ENCODE measurements around the gene MTHFD1L. TPM values are rescaled to one million over a fixed set of nuclear protein-coding genes. Genes with fewer than 3 reads are reported as not detected.

MTHFD1L gene
- total and polyA plus RNA-seq, 9 of the 15 experiments (the other 6 are each of a cell fraction or from before 2014, with no cell fraction given), result 20.9 to 128 (median 61.0) TPM

- ATAC-seq, result no peak
- Histone ChIP-seq H3K36me3 (ENCODE audit: control insufficient read depth, insufficient read depth, low read length) (peaks cover 57% of the 10 kb centered on the region; the same call in 2 of the 3 replicates), H3K4me2 (ENCODE audit: insufficient read depth, low read length) (no peak overlapping the region), H4K20me1 (replicated peaks; ENCODE audit: control insufficient read depth, insufficient read depth, low read length) (no peaks in the 10 kb centered on the region), H2AFZ (ENCODE audit: low read depth, low read length) (no peak overlapping the region), H3K27me3 (ENCODE audit: control insufficient read depth in 2 of 2, insufficient read depth in 2 of 2, low read length in 2 of 2) (no peaks in the 10 kb centered on the region), H3K27ac (ENCODE audit: extremely low read depth, low read depth, low read length) (no peak overlapping the region), H3K9ac (ENCODE audit: insufficient read depth in 1 of 2, low read depth in 2 of 2, low read length in 2 of 2) (no peak overlapping the region), H3K9me1 (ENCODE audit: control insufficient read depth, insufficient read depth, low read length) (no peaks in the 10 kb centered on the region), H3K4me3 (no peak overlapping the region), H3K4me1 (replicated peaks in 1 of 2; ENCODE audit: control insufficient read depth in 2 of 2, insufficient read depth in 2 of 2, low read length in 2 of 2) (0 out of 5 replicates have a peak, but pooled peaks cover 0 to 3% of the 10 kb centered on the region in 2 experiments), H3K79me2 (ENCODE audit: control insufficient read depth, insufficient read depth, low read length) (no peaks in the 10 kb centered on the region), H3K9me3 (replicated peaks; ENCODE audit: control insufficient read depth, insufficient read depth, low read depth, low read length) (no peaks in the 10 kb centered on the region)
- intact Hi-C loops (cut with micrococcal nuclease), result no loop called here
- FAIRE-seq, result no peak
- in situ Hi-C loops (cut with MboI), result no loop called here
- DNase-seq (ENCODE audit: extremely low read depth in 1 of 4, low spot score in 3 of 4), result no peak
- TF ChIP-seq CREB1 (IDR thresholded peaks at IDR 0.05) (no peak), CREB1 (CRISPR knock-in tag; IDR thresholded peaks at IDR 0.05) (no peak), L3MBTL2 (IDR thresholded peaks at IDR 0.05) (no peak), EGR1 (conservative IDR thresholded peaks at IDR 0.05) (no peak), HNRNPL (IDR thresholded peaks at IDR 0.05; ENCODE audit: low read depth, low read length) (no peak), NCOA6 (IDR thresholded peaks at IDR 0.05) (no peak), CBFA2T3 (IDR thresholded peaks at IDR 0.05) (no peak), ZNF584 (CRISPR knock-in tag; IDR thresholded peaks at IDR 0.05; ENCODE audit: low read depth) (no peak), RFX1 (IDR thresholded peaks at IDR 0.05) (no peak), SP2 (IDR thresholded peaks at IDR 0.05; ENCODE audit: extremely low read depth, low read depth, low read length, poor library complexity, severe bottlenecking) (no peak), FUS (optimal IDR thresholded peaks at IDR 0.05; ENCODE audit: low read depth, low read length) (no peak), FOXJ2 (tag; IDR thresholded peaks at IDR 0.05) (no peak), HCFC1 (IDR thresholded peaks at IDR 0.05; ENCODE audit: low read depth, low read length) (no peak), SMC3 (conservative IDR thresholded peaks at IDR 0.05; ENCODE audit: insufficient read depth, low read depth, low read length) (no peak), BACH1 (tag; IDR thresholded peaks at IDR 0.05) (no peak), ELF4 (CRISPR knock-in tag; IDR thresholded peaks at IDR 0.05) (no peak), ZNF146 (CRISPR knock-in tag; IDR thresholded peaks at IDR 0.05; ENCODE audit: unreplicated experiment) (no peak)
- TF ChIP-seq, protein P1, sequence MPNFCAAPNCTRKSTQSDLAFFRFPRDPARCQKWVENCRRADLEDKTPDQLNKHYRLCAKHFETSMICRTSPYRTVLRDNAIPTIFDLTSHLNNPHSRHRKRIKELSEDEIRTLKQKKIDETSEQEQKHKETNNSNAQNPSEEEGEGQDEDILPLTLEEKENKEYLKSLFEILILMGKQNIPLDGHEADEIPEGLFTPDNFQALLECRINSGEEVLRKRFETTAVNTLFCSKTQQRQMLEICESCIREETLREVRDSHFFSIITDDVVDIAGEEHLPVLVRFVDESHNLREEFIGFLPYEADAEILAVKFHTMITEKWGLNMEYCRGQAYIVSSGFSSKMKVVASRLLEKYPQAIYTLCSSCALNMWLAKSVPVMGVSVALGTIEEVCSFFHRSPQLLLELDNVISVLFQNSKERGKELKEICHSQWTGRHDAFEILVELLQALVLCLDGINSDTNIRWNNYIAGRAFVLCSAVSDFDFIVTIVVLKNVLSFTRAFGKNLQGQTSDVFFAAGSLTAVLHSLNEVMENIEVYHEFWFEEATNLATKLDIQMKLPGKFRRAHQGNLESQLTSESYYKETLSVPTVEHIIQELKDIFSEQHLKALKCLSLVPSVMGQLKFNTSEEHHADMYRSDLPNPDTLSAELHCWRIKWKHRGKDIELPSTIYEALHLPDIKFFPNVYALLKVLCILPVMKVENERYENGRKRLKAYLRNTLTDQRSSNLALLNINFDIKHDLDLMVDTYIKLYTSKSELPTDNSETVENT (CRISPR knock-in tag; IDR thresholded peaks at IDR 0.05), result no peak
- TF ChIP-seq, protein P2, sequence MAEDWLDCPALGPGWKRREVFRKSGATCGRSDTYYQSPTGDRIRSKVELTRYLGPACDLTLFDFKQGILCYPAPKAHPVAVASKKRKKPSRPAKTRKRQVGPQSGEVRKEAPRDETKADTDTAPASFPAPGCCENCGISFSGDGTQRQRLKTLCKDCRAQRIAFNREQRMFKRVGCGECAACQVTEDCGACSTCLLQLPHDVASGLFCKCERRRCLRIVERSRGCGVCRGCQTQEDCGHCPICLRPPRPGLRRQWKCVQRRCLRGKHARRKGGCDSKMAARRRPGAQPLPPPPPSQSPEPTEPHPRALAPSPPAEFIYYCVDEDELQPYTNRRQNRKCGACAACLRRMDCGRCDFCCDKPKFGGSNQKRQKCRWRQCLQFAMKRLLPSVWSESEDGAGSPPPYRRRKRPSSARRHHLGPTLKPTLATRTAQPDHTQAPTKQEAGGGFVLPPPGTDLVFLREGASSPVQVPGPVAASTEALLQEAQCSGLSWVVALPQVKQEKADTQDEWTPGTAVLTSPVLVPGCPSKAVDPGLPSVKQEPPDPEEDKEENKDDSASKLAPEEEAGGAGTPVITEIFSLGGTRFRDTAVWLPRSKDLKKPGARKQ (CRISPR knock-in tag; IDR thresholded peaks at IDR 0.05), result no peak
- POLR2A ChIA-PET, result interaction anchor here (1.2 kb wide), 1 partner anchor 11 kb away, joined by 4 read pairs; no protein-coding TSS in a partner anchor
- WGBS (ENCODE audit: insufficient coverage, low coverage, missing lambda C conversion rate), result 95% methylated on average over 4 of the region's 4 CpGs
- CTCF ChIA-PET (ENCODE audit: low intra/inter-chr PET ratio), result no interaction called here
- no TSS peak for BruUV-seq (replicated peaks)
Measured at GRCh38 chr6:150959166-150959565, 93.7 kb downstream of the MTHFD1L start.

Measured in K562 (cell line).